Measurements from ENCODE around the gene XAF1. TPM values are rescaled to one million over a fixed set of nuclear protein-coding genes. Genes with fewer than 3 reads are reported as not detected.

Gene XAF1
- polyA plus RNA-seq, 2 of the 4 experiments (the other 2 are of a cell fraction) = not detected

DNA sequence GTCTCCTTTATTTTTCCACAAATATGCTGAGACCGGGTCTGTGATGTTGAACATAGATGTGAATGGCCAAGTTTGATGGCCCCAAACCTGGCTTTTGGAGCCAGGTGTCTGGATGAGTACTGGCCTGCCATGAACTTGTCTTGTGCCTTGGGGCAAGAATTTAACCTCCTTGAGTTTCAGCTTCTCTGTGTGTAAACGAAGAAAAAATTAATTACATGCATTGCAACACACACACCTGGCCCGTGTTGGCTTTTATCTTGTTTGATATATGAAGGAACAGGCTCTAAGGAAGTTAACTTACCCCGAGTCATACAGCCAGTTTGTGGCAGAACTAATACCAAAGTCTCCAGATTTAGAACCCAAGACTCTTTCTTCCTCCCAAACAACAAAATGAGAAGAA is 33.3 kb downstream of the XAF1 start:
- Histone ChIP-seq H3K9me3 (peaks cover 7% of the 10 kb centered on the region; the same call in 2 of the 3 replicates), H3K4me2 (no peak overlapping the region), H3K4me1 (no peaks in the 10 kb centered on the region), H3K4me3 (no peak overlapping the region), H3K27ac (no peak overlapping the region)
- WGBS (ENCODE audit: missing lambda C conversion rate) = 4% methylated on average over 4 of the region's 4 CpGs
- no peak for ATAC-seq
- no peak for FAIRE-seq
- no peak for DNase-seq (ENCODE audit: low read depth in 1 of 2, low spot score in 1 of 2)
- POLR2A ChIA-PET = no interaction called here
- CTCF ChIA-PET = interaction anchor here (0.8 to 1.6 kb wide), 4 partner anchors 11 to 216 kb away, joined by 3 to 6 read pairs (median 4); no protein-coding TSS in a partner anchor
- no peak for TF ChIP-seq TFCP2L1 (CRISPR knock-in tag; IDR thresholded peaks at IDR 0.05)
- no peak for TF ChIP-seq FOSL2 (IDR thresholded peaks at IDR 0.05)
- no peak for TF ChIP-seq FOSL2 (CRISPR knock-in tag; IDR thresholded peaks at IDR 0.05)
- TF ChIP-seq MAFK (IDR thresholded peaks at IDR 0.05; ENCODE audit: partially characterized antibody) = no peak
- no peak for TF ChIP-seq HOXB5 (CRISPR knock-in tag; IDR thresholded peaks at IDR 0.05)
- no peak for TF ChIP-seq FOSB (CRISPR knock-in tag; IDR thresholded peaks at IDR 0.05)
- TF ChIP-seq, protein P1, sequence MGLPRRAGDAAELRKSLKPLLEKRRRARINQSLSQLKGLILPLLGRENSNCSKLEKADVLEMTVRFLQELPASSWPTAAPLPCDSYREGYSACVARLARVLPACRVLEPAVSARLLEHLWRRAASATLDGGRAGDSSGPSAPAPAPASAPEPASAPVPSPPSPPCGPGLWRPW (IDR thresholded peaks at IDR 0.05) = no peak

DNA sequence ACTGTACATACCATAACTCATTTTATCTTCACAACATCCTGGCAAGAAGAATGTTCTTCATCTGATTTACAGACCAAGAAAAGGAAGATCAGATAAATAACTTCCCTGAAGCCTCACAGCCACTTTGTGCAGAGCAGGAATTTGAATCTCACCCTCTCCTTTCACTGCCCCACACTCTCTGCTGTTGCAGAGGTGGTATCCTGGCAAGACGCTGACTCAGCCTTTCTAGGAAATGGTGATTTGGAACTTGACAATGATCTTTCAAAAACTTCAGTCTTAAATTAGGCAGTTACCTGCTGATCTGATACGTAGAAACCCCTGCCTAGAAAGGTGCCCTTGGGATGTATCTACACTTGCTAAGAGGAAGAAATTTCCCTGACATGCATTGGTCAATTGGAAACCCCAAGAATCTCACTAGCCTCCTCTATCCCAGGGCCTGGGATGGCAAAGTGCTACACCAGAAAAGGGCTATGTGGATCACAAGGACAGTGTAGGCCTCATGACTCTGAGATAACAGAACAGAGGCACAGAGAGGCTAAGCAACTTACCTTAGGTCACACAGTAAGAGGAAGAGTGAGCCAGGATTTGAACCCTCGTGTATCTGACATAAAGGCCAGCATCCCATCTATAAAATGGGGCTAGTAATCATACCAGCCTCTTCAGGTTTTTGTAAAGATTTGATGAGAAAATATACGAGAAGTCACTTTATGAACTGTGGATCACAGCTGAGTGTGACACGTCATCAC is 38.1 kb downstream of the XAF1 start:
- DNase-seq (ENCODE audit: low read depth in 1 of 2, low spot score in 1 of 2) (no peak), ATAC-seq (no peak), FAIRE-seq (peak; percentile 59)
- ChIA-PET CTCF (no interaction called here), POLR2A (no interaction called here)
- Histone ChIP-seq H3K9me3 (no peaks in the 10 kb centered on the region), H3K4me3 (no peak overlapping the region), H3K4me1 (no peaks in the 10 kb centered on the region), H3K4me2 (no peak overlapping the region), H3K27ac (no peak overlapping the region)
- TF ChIP-seq ESRRA (IDR thresholded peaks at IDR 0.05; ENCODE audit: borderline replicate concordance, low read length) (no peak), RNF2 (IDR thresholded peaks at IDR 0.05; ENCODE audit: borderline replicate concordance, low read depth) (no peak), SMC3 (IDR thresholded peaks at IDR 0.05) (no peak), MAFK (IDR thresholded peaks at IDR 0.05; ENCODE audit: partially characterized antibody) (peak; percentile 97)
- 32% methylated on average over 5 of the region's 5 CpGs for WGBS (ENCODE audit: missing lambda C conversion rate)

DNA sequence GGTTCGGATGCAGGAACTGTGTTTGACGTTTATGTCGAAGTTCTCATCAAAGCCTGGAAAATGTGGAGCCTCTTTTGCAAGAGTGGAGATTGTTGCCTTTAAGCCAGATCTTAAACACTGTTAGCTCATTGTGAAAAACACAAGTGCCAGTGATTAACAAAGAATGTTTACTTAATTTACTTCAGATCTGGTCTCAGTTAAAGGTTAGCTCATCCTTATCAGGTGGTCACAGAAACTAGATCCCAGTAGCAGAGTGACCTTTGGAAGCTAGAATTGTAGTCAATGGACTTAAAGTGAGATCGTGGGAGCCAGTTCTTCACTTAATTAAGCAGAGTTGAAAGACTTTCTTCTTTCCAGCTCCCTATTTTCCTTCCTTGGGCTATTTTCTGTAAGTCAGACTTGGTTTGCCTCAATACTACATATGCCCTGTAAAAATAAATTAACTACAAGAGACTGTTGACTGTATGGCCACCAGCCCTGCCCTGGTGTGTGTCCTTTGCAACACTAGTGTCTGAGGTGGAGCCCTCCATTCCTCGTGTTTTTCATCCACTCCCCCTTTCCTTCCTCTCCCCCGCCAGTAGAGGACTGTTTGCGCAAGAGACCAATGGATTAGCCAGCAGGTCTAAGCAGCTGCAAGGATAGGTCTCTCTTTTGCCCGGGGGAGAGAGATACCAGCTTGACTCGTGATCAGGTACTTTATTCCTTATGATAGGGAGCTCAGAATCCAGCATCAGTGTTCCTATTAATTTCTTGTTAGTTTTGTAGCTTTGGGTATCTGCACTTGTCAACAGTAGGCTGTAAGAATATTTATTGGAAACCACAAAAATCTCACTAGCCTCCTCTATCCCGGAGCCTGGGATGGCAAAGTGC is 40.4 kb downstream of the XAF1 start:
- ATAC-seq = no peak
- Histone ChIP-seq H3K9me3 (no peaks in the 10 kb centered on the region), H3K4me2 (no peak overlapping the region), H3K27ac (no peak overlapping the region), H3K4me3 (no peak overlapping the region), H3K4me1 (no peaks in the 10 kb centered on the region)
- no peak for DNase-seq (ENCODE audit: low read depth in 1 of 2, low spot score in 1 of 2)
- CTCF ChIA-PET = interaction anchor here (0.6 to 2.6 kb wide), 6 partner anchors 17 to 1468 kb away, joined by 3 to 7 read pairs (median 4); no protein-coding TSS in a partner anchor
- peak in 1 of 2 experiments; percentile 55; a peak in 2 of 4 replicates for TF ChIP-seq CEBPB (IDR thresholded peaks at IDR 0.05)
- TF ChIP-seq HOXA7 (CRISPR knock-in tag; IDR thresholded peaks at IDR 0.05) = no peak
- 46% methylated on average over 10 of the region's 10 CpGs for WGBS (ENCODE audit: missing lambda C conversion rate)
- POLR2A ChIA-PET = no interaction called here
- FAIRE-seq = no peak

DNA sequence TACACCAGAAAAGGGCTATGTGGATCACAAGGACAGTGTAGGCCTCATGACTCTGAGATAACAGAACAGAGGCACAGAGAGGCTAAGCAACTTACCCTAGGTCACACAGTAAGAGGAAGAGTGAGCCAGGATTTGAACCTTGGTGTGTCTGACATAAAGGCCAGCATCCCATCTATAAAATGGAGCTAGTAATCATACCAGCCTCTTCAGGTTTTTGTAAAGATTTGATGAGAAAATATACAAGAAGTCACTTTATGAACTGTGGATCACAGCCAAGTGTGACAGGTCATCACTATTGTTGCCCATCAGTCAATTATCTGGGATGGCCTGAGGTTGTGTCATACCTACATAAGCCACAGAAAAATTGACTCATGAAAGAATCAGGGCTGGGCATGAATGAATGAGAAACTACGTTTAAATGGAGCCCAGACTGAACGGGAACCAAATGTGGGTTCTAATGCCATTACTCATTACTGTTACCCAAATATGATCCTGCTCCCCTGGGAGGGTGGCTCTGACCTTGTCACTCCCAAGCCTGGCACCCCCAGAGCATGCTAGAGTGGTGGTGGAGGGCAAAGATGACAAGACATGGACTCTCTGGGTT is 41.1 kb downstream of the XAF1 start:
- WGBS (ENCODE audit: missing lambda C conversion rate) = 15% methylated on average over 2 of the region's 2 CpGs
- TF ChIP-seq RFX5 (IDR thresholded peaks at IDR 0.05) = no peak
- no peak for TF ChIP-seq FOXS1 (CRISPR knock-in tag; IDR thresholded peaks at IDR 0.05)
- TF ChIP-seq RNF2 (IDR thresholded peaks at IDR 0.05; ENCODE audit: borderline replicate concordance, low read depth) = no peak
- TF ChIP-seq, protein P2, sequence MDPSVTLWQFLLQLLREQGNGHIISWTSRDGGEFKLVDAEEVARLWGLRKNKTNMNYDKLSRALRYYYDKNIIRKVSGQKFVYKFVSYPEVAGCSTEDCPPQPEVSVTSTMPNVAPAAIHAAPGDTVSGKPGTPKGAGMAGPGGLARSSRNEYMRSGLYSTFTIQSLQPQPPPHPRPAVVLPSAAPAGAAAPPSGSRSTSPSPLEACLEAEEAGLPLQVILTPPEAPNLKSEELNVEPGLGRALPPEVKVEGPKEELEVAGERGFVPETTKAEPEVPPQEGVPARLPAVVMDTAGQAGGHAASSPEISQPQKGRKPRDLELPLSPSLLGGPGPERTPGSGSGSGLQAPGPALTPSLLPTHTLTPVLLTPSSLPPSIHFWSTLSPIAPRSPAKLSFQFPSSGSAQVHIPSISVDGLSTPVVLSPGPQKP (IDR thresholded peaks at IDR 0.05; ENCODE audit: low read depth, low read length) = no peak
- H3K27ac ChIP-seq = no peak overlapping the region
- H3K4me3 ChIP-seq = no peak overlapping the region
- POLR2A ChIA-PET = no interaction called here
- DNase-seq (ENCODE audit: low read depth in 1 of 2, low spot score in 1 of 2) = no peak
- CTCF ChIA-PET = interaction anchor here (1.3 to 2.6 kb wide), 4 partner anchors 16 to 131 kb away, joined by 3 to 7 read pairs (median 5); no protein-coding TSS in a partner anchor
- ATAC-seq = no peak
- peak; percentile 87 for FAIRE-seq
- no peaks in the 10 kb centered on the region for H3K9me3 ChIP-seq
- no peaks in the 10 kb centered on the region for H3K4me1 ChIP-seq
- H3K4me2 ChIP-seq = no peak overlapping the region

All from A549 (cell line).